Tibial nerve (tissue), 4 donors: ENCODE measurements around the gene GIPC3. TPM values are rescaled to one million over a fixed set of nuclear protein-coding genes. Genes with fewer than 3 reads are reported as not detected.

Source experiments
- DNase-seq, 2 donors: peaks; one replicate each; pipeline ENCODE4 v3.0.0-alpha.2; 2019; ENCODE audit warnings: low spot score in 2 of 2
- H3K27ac ChIP-seq, 4 donors: fragments of 200-600 bp; sonication (generic) in 3 of 4; one replicate each; pipeline ENCODE4 v1.5.1; 2017 to 2019; ENCODE audit warnings: mild to moderate bottlenecking in 1 of 4
- H3K27me3 ChIP-seq, 2 donors: fragments of 200-600 bp; sonication (generic) in 1 of 2; one replicate each; pipeline versions ENCODE4 v1.5.1 to v1.6.0; 2017 to 2019
- H3K36me3 ChIP-seq, 3 donors: fragments of 200-600 bp; sonication (generic); one replicate each; pipeline ENCODE4 v1.5.1; 2018 to 2019
- H3K4me1 ChIP-seq, 4 donors: fragments of 200-600 bp; sonication (generic) in 3 of 4; one replicate each; pipeline ENCODE4 v1.5.1; 2017 to 2019
- H3K4me3 ChIP-seq, 4 donors: fragments of 200-600 bp; sonication (generic) in 3 of 4; one replicate each; pipeline ENCODE4 v1.5.1; 2017 to 2019; ENCODE audit warnings: mild to moderate bottlenecking in 1 of 4, moderate library complexity in 1 of 4
- H3K9me3 ChIP-seq, 4 donors: fragments of 200-600 bp; sonication (generic) in 3 of 4; one replicate each; pipeline ENCODE4 v1.5.1; 2017 to 2019
- CTCF ChIP-seq, 5 experiments: fragments of 200-600 bp in 3 of 5; fragments of 450-650 bp in 2 of 5; sonication (generic) in 3 of 5; IDR thresholded peaks; one replicate each; pipeline ENCODE4 v1.5.1; 2016 to 2019; ENCODE audit warnings: antibody characterized with exemption in 5 of 5, mild to moderate bottlenecking in 3 of 5, moderate library complexity in 2 of 5
- EP300 ChIP-seq, 2 donors: sonication (generic); formaldehyde crosslinking; IDR thresholded peaks; one replicate each; pipeline ENCODE4 v1.6.1; 2017; ENCODE audit warnings: antibody characterized with exemption in 2 of 2, mild to moderate bottlenecking in 1 of 2
- POLR2A ChIP-seq, 2 donors: fragments of 450-650 bp; IDR thresholded peaks; one replicate each; pipeline ENCODE4 v1.6.1; 2017; ENCODE audit warnings: antibody characterized with exemption in 2 of 2, mild to moderate bottlenecking in 2 of 2, moderate library complexity in 2 of 2
- WGBS, 2 donors: methylation state at CpG; one replicate each; pipeline ENCODE4 v1.1.5; 2018; 5-methylcytosine and 5-hydroxymethylcytosine counted together
- total RNA-seq, 4 donors: library from RNA; depleted of rRNA; stranded (reverse); fragments of >200 nt; gene quantifications; one replicate each; pipeline ENCODE4 v1.1.0, GENCODE V29; 2016

Gene GIPC3
- total RNA-seq, 4 donors from 2014 or later, result 0.21 to 2.4 (median 1.1) TPM

GRCh38 chr19:3605770-3606169 is 20.5 kb downstream of the GIPC3 start:
- DNase-seq, result no peak
- Histone ChIP-seq H3K4me3 (peak overlapping the region; percentile 41 to 60 (median 51)), H3K4me1 (peaks cover 0 to 72% (median 51%) of the 10 kb centered on the region in 4 donors), H3K27ac (peak overlapping the region; percentile 71 to 89 (median 80)), H3K36me3 (peaks cover 0 to 12% (median 0%) of the 10 kb centered on the region in 3 donors), H3K27me3 (peaks cover 0 to 6% of the 10 kb centered on the region in 2 donors), H3K9me3 (no peaks in the 10 kb centered on the region)
- WGBS, 2 donors, result 32 to 39% methylated on average over 5 of the region's 5 CpGs
- TF ChIP-seq POLR2A (IDR thresholded peaks at IDR 0.05) (no peak), EP300 (IDR thresholded peaks at IDR 0.05) (no peak), CTCF (IDR thresholded peaks at IDR 0.05) (no peak)

- no peak for DNase-seq
- Histone ChIP-seq H3K4me3 (peak overlapping the region; percentile 41 to 60 (median 51)), H3K9me3 (no peaks in the 10 kb centered on the region), H3K27ac (peak overlapping the region; percentile 71 to 89 (median 80)), H3K4me1 (peaks cover 0 to 72% (median 51%) of the 10 kb centered on the region in 4 donors), H3K27me3 (peaks cover 0 to 6% of the 10 kb centered on the region in 2 donors), H3K36me3 (peaks cover 0 to 17% (median 4%) of the 10 kb centered on the region in 3 donors)
- 9 to 14% methylated on average over 4 to 32 of the region's 35 CpGs for WGBS, 2 donors
- TF ChIP-seq POLR2A (IDR thresholded peaks at IDR 0.05), result no peak
- no peak for TF ChIP-seq EP300 (IDR thresholded peaks at IDR 0.05)
- TF ChIP-seq CTCF (IDR thresholded peaks at IDR 0.05), result no peak
These were observed 21.0 kb downstream of the GIPC3 start for GRCh38 chr19:3606174-3606689.

GRCh38 chr19:3606690-3607289 is 21.5 kb downstream of the GIPC3 start, which contains the start of gene TBXA2R:
TSS of gene TBXA2R (minus strand) at chr19:3606875. CDS start at chr19:3600634, 6,241 bp downstream.
- peak within 1 kb of the TSS; percentile 41 to 60 (median 51) for H3K4me3 ChIP-seq
- no peaks in the 10 kb centered on the region for H3K9me3 ChIP-seq
- 2 to 6% methylated on average over 7 to 29 of the region's 46 CpGs for WGBS, 2 donors
- peaks cover 0 to 22% (median 8%) of the 10 kb centered on the region in 3 donors for H3K36me3 ChIP-seq
- peaks cover 0 to 72% (median 51%) of the 10 kb centered on the region in 4 donors for H3K4me1 ChIP-seq
- peaks cover 0 to 6% of the 10 kb centered on the region in 2 donors for H3K27me3 ChIP-seq
- H3K27ac ChIP-seq, result peak within 1 kb of the TSS; percentile 71 to 89 (median 80)
- TF ChIP-seq CTCF (IDR thresholded peaks at IDR 0.05) (peak in 1 of 5 experiments; percentile 15), POLR2A (IDR thresholded peaks at IDR 0.05) (peak in 1 of 2 donors; percentile 52), EP300 (IDR thresholded peaks at IDR 0.05) (peak in 1 of 2 donors; percentile 56)
- peak; percentile 78 to 82 for DNase-seq

GRCh38 chr19:3607303-3608078 is 22.2 kb downstream of the GIPC3 start:
- peaks cover 0 to 68% (median 51%) of the 10 kb centered on the region in 4 donors for H3K4me1 ChIP-seq
- TF ChIP-seq EP300 (IDR thresholded peaks at IDR 0.05), result no peak
- TF ChIP-seq CTCF (IDR thresholded peaks at IDR 0.05), result no peak
- TF ChIP-seq POLR2A (IDR thresholded peaks at IDR 0.05), result no peak
- H3K9me3 ChIP-seq, result no peaks in the 10 kb centered on the region
- 21 to 26% methylated on average over 22 of the region's 22 CpGs for WGBS, 2 donors
- peaks cover 0 to 6% of the 10 kb centered on the region in 2 donors for H3K27me3 ChIP-seq
- peak overlapping the region; percentile 71 to 89 (median 80) for H3K27ac ChIP-seq
- no peak for DNase-seq
- H3K36me3 ChIP-seq, result peaks cover 0 to 29% (median 12%) of the 10 kb centered on the region in 3 donors
- H3K4me3 ChIP-seq, result peak overlapping the region; percentile 41 to 60 (median 51)
